H1 (cell line): ENCODE results near the gene AIM2.

Source experiments
- ATF3 ChIP-seq: IDR thresholded peaks from 2 replicates; pipeline ENCODE4 v1.6.1; 2011; ENCODE audit warnings: low read depth, mild to moderate bottlenecking, low read length; ENCODE audit not compliant: insufficient read depth
- BCL11A ChIP-seq, 2 experiments: IDR thresholded peaks; one replicate each; pipeline ENCODE4 v1.6.1; 2011; ENCODE audit warnings: low read depth in 2 of 2, low read length in 2 of 2, mild to moderate bottlenecking in 2 of 2
- CEBPB ChIP-seq: IDR thresholded peaks from 2 replicates; pipeline ENCODE4 v1.6.1; 2012; ENCODE audit warnings: low read depth, low read length
- CHD2 ChIP-seq: IDR thresholded peaks from 2 replicates; pipeline ENCODE4 v1.6.1; 2012; ENCODE audit warnings: low read length, improper control_type of control experiment
- EGR1 ChIP-seq: IDR thresholded peaks from 2 replicates; pipeline ENCODE4 v1.6.1; 2011; ENCODE audit warnings: low read depth, low read length, borderline replicate concordance
- EZH2 ChIP-seq: fragments of 200-600 bp; sonication (generic); IDR thresholded peaks from 2 replicates; pipeline ENCODE4 v1.7.1; 2012; ENCODE audit warnings: low read depth, mild to moderate bottlenecking, moderate library complexity, low read length, inconsistent platforms; ENCODE audit not compliant: severe bottlenecking
- NANOG ChIP-seq: IDR thresholded peaks from 2 replicates; pipeline ENCODE4 v1.6.1; 2011; ENCODE audit warnings: low read length, low read depth, mild to moderate bottlenecking, inconsistent platforms; ENCODE audit not compliant: insufficient read depth, poor library complexity, severe bottlenecking
- POLR2A ChIP-seq, 2 experiments: IDR thresholded peaks; 1 replicate in 1 of 2; 2 replicates in 1 of 2; pipeline ENCODE4 v1.6.1; 2011; ENCODE audit warnings: low read depth in 2 of 2, low read length in 2 of 2, mild to moderate bottlenecking in 2 of 2; ENCODE audit errors: control extremely low read depth in 1 of 2
- POLR2AphosphoS5 ChIP-seq: IDR thresholded peaks from 2 replicates; pipeline ENCODE4 v1.6.1; 2011; ENCODE audit warnings: low read depth, low read length
- SIRT6 ChIP-seq: IDR thresholded peaks from one replicate; pipeline ENCODE4 v1.7.1; 2012; ENCODE audit warnings: low read length, inconsistent platforms
- SP2 ChIP-seq: IDR thresholded peaks from 2 replicates; pipeline ENCODE4 v1.6.1; 2012; ENCODE audit warnings: mild to moderate bottlenecking, low read length, inconsistent platforms
- TF ChIP-seq, protein P1 (sequence below): IDR thresholded peaks from 2 replicates; pipeline ENCODE4 v1.6.1; 2012; ENCODE audit warnings: inconsistent platforms
- TF ChIP-seq, protein P2 (sequence below), 3 experiments: IDR thresholded peaks; 1 replicate in 2 of 3; 2 replicates in 1 of 3; pipeline versions ENCODE4 v1.5.1 to v1.6.1; 2011; ENCODE audit warnings: low read length in 3 of 3, mild to moderate bottlenecking in 3 of 3, inconsistent platforms in 2 of 3, low read depth in 1 of 3, moderate library complexity in 1 of 3; ENCODE audit not compliant: insufficient read depth in 1 of 3; ENCODE audit errors: control extremely low read depth in 1 of 3
- TF ChIP-seq, protein P3 (sequence below): IDR thresholded peaks from 2 replicates; pipeline ENCODE4 v1.6.1; 2012; ENCODE audit warnings: low read length, inconsistent platforms

GRCh38 chr1:159098596-159098995, 22.0 kb upstream of the AIM2 start:
- TF ChIP-seq, protein P1, sequence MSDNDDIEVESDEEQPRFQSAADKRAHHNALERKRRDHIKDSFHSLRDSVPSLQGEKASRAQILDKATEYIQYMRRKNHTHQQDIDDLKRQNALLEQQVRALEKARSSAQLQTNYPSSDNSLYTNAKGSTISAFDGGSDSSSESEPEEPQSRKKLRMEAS: no peak
- TF ChIP-seq, protein P2, sequence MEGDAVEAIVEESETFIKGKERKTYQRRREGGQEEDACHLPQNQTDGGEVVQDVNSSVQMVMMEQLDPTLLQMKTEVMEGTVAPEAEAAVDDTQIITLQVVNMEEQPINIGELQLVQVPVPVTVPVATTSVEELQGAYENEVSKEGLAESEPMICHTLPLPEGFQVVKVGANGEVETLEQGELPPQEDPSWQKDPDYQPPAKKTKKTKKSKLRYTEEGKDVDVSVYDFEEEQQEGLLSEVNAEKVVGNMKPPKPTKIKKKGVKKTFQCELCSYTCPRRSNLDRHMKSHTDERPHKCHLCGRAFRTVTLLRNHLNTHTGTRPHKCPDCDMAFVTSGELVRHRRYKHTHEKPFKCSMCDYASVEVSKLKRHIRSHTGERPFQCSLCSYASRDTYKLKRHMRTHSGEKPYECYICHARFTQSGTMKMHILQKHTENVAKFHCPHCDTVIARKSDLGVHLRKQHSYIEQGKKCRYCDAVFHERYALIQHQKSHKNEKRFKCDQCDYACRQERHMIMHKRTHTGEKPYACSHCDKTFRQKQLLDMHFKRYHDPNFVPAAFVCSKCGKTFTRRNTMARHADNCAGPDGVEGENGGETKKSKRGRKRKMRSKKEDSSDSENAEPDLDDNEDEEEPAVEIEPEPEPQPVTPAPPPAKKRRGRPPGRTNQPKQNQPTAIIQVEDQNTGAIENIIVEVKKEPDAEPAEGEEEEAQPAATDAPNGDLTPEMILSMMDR (IDR thresholded peaks at IDR 0.05; ENCODE audit: control extremely low read depth in 1 of 3, insufficient read depth in 1 of 3, low read depth in 1 of 3, low read length in 3 of 3): no peak
- TF ChIP-seq CHD2 (no peak), EZH2 (no peak), EGR1 (no peak), POLR2A (IDR thresholded peaks at IDR 0.05; ENCODE audit: control extremely low read depth in 1 of 2, low read depth in 2 of 2, low read length in 2 of 2) (no peak), POLR2AphosphoS5 (no peak), NANOG (no peak), CEBPB (no peak), SIRT6 (no peak), BCL11A (IDR thresholded peaks at IDR 0.05; ENCODE audit: low read depth in 2 of 2, low read length in 2 of 2) (no peak), ATF3 (no peak), SP2 (no peak)
- TF ChIP-seq, protein P3, sequence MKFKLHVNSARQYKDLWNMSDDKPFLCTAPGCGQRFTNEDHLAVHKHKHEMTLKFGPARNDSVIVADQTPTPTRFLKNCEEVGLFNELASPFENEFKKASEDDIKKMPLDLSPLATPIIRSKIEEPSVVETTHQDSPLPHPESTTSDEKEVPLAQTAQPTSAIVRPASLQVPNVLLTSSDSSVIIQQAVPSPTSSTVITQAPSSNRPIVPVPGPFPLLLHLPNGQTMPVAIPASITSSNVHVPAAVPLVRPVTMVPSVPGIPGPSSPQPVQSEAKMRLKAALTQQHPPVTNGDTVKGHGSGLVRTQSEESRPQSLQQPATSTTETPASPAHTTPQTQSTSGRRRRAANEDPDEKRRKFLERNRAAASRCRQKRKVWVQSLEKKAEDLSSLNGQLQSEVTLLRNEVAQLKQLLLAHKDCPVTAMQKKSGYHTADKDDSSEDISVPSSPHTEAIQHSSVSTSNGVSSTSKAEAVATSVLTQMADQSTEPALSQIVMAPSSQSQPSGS: no peak
